Colonic mucosa (tissue), 4 donors: Measurements from ENCODE around the gene RPL19. TPM values are rescaled to one million over a fixed set of nuclear protein-coding genes. Genes with fewer than 3 reads are reported as not detected.

Source experiments
- DNase-seq: peaks from one replicate; pipeline ENCODE4 v3.0.0-alpha.2; 2020
- H3K27ac ChIP-seq: fragments of 200-600 bp; one replicate; pipeline ENCODE4 v1.8.0; 2021
- H3K27me3 ChIP-seq: fragments of 200-600 bp; one replicate; pipeline ENCODE4 v1.8.0; 2021
- H3K36me3 ChIP-seq: fragments of 200-600 bp; one replicate; pipeline ENCODE4 v1.8.0; 2021
- H3K4me1 ChIP-seq: fragments of 200-600 bp; one replicate; pipeline ENCODE4 v1.8.0; 2021; ENCODE audit warnings: mild to moderate bottlenecking
- H3K4me3 ChIP-seq: fragments of 200-600 bp; one replicate; pipeline ENCODE4 v1.8.0; 2021
- H3K9ac ChIP-seq, 2 donors: one replicate each; pipeline ENCODE4 v1.7.0; 2013; ENCODE audit warnings: control low read depth in 2 of 2, low read depth in 2 of 2, low read length in 2 of 2
- H3K9me3 ChIP-seq: fragments of 200-600 bp; one replicate; pipeline ENCODE4 v1.8.0; 2021
- intact Hi-C: fragments of 100-400 bp; cut with DNase I; formaldehyde crosslinking; loops from one replicate; pipeline ENCODE4 v1.14.1; 2022
- total RNA-seq, 2 donors: library from RNA; stranded (reverse); fragmentation: NEBNext Ultra II Directional in 1 of 2; extraction: Animal tissue kit (Norgen Biotek cat#: 25700) in 1 of 2; gene quantifications; one replicate each; pipeline ENCODE4 v1.2.1, GENCODE V29; 2021
- TF ChIP-seq, protein P1 (sequence below): fragments of 200-600 bp; IDR thresholded peaks from one replicate; pipeline ENCODE4 v1.8.0; 2022; ENCODE audit warnings: antibody characterized with exemption, mild to moderate bottlenecking
- donor health status: healthy.
- donor health status: DM: no; HTN: no; CAD: no.
- donor health status: DM: no; HTN: no; CAD: no.

The RPL19 gene
- total RNA-seq, 2 donors from 2014 or later = 1,557 to 1,567 TPM

DNA sequence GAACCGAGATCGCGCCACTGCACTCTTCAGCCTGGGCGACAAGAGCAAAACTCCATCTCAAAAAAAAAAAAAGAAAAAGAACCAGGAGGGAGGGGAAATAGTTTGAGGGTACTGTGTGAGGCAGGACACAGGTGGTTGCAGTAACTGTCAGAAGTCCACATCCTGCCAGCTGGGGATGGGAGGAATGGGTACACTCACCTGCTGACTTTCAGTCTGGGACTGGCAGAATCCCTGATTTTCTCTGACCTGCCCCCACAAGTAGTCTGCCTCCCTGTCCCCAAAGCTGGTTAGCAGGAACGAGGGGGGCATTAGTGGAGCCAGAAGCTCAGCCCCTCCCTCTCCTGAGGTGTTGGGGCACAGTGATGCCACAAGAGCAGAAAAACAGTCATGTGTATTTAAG lies 27.0 kb upstream of the RPL19 start:
- Histone ChIP-seq H3K27me3 (no peaks in the 10 kb centered on the region), H3K4me1 (no peaks in the 10 kb centered on the region), H3K9me3 (no peaks in the 10 kb centered on the region), H3K27ac (no peak overlapping the region), H3K9ac (no peak overlapping the region), H3K36me3 (no peaks in the 10 kb centered on the region), H3K4me3 (no peak overlapping the region)
- DNase-seq = no peak
- TF ChIP-seq, protein P1, sequence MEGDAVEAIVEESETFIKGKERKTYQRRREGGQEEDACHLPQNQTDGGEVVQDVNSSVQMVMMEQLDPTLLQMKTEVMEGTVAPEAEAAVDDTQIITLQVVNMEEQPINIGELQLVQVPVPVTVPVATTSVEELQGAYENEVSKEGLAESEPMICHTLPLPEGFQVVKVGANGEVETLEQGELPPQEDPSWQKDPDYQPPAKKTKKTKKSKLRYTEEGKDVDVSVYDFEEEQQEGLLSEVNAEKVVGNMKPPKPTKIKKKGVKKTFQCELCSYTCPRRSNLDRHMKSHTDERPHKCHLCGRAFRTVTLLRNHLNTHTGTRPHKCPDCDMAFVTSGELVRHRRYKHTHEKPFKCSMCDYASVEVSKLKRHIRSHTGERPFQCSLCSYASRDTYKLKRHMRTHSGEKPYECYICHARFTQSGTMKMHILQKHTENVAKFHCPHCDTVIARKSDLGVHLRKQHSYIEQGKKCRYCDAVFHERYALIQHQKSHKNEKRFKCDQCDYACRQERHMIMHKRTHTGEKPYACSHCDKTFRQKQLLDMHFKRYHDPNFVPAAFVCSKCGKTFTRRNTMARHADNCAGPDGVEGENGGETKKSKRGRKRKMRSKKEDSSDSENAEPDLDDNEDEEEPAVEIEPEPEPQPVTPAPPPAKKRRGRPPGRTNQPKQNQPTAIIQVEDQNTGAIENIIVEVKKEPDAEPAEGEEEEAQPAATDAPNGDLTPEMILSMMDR = no peak
- intact Hi-C loops = no loop called here

DNA sequence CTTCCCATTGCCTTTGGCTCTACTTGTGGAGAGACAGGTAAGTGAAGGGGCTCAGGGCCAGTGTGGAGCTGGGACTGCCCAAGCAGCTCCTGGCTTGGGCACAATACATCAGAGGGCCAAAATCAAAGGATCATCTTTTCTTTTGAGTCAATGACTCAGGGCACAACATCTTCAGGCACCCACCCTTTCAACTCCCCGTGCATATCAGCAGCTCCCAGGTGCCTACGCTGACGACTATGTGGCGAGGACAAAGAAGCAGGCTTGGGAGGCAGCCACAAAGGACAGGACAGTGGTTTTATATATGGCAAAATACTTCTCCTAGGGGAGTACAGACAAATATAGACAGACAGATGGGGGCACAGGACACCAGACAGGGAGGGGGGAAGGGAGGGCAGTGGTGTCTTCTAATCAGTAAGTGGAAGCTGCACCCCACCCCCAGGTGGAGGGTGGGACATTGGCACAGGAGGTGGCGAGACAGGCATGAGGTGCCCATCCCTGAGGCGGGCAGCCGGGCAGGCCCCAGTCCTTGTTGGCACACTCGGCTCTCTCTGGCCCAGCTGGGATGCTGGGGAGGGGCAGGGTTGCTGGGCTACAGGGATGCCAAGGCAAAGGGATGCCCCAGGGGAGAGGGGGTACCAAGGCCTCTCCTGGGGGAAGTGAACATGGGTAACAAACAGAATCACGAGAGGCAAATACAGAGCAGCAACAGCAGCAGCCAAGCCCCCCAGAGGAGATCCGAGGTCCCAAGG lies 26.4 kb upstream of the RPL19 start:
- no peak overlapping the region for H3K9ac ChIP-seq

DNA sequence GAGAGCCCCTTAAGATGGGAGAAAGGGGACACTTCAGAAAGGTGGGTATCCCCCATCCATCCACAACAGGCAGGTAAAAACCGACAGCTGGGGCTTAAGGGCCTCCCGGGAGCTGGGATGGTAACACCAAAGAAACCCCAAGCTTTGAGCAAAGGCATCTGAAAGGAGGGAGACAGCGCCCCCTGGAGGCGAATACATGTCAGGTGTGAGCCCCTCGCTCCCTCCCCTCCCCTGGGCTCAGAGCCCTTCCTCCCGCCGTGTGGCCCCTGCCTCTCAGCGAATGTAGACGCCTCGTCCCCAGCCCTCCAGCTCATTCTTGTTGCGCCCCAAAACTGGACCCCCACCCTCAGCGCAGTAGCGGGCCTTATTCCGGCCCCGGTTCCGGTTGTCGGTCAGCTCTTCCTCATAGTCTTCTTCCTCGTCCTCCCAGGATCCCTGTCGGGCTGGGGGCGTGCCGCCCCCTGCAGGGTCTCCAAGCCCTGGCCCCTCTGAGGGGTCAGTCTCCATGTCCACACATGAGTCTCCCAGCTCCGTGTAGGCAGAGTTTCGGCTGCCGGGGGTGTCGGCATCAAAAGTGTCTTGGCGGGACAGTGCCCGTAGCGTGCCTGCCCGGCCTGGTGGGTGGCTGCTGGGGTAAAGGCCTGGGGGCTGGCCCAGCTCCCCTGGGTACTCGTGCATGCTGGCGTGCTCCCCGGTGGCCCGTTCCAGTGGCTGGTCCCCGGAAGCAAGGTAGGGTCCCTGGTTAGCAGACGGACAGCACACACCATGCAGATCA lies 25.0 kb upstream of the RPL19 start:
- TF ChIP-seq, protein P1 = peak; percentile 84
- Histone ChIP-seq H3K27me3 (no peaks in the 10 kb centered on the region), H3K9me3 (no peaks in the 10 kb centered on the region), H3K36me3 (no peaks in the 10 kb centered on the region), H3K27ac (no peak overlapping the region), H3K4me1 (no peaks in the 10 kb centered on the region), H3K4me3 (no peak overlapping the region), H3K9ac (no peak overlapping the region)
- peak; percentile 72 for DNase-seq
- intact Hi-C loops = no loop called here

More for the DNA sequence above, 26.4 kb upstream of the RPL19 start:
- Histone ChIP-seq H3K36me3 (no peaks in the 10 kb centered on the region), H3K27me3 (no peaks in the 10 kb centered on the region), H3K27ac (no peak overlapping the region), H3K4me1 (no peaks in the 10 kb centered on the region), H3K9me3 (no peaks in the 10 kb centered on the region), H3K4me3 (no peak overlapping the region)
- TF ChIP-seq, protein P1 = no peak
- intact Hi-C loops = no loop called here
- no peak for DNase-seq

DNA sequence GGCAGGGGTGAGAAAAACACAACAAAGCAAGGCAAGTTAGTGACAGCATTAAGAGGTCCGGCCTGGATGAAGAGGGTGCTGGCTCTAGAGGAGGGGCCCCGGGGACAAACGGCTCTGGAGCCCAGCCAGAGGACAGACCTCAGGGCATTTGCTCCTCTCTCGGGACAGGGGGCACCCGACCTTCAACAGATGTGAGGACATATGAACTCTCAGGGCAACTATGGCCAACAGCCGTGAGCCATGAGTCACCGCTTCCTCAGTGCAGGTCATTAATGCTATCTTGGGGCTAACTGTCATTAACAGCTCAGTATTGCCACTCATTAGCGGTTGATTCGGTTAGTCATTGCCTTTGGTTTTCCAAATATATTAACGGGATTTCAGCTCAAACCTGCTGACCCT lies 24.4 kb upstream of the RPL19 start:
- Histone ChIP-seq H3K27me3 (no peaks in the 10 kb centered on the region), H3K9me3 (no peaks in the 10 kb centered on the region), H3K4me1 (no peaks in the 10 kb centered on the region), H3K36me3 (no peaks in the 10 kb centered on the region), H3K27ac (no peak overlapping the region), H3K4me3 (no peak overlapping the region), H3K9ac (no peak overlapping the region)
- TF ChIP-seq, protein P1 = no peak
- DNase-seq = no peak
- intact Hi-C loops = no loop called here

DNA sequence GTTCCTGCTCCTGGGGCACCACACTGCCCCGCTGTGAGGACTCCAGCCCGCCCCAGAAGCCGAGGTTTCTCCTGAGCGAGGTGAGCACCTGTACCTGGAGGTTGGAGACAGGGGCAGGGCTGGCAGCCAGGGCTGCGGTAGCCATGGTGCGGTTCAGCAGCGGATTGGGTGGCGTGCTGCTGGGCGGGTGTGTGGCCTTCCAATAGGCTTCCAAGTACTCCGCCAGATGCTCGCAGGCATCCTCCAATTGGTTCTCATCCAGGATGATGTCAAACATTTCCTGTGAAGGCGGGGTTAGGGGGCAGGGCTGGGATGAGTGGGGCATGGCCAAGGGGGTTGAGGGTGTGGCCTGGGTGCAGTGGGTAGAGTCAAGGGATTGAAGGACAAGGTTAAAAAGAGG lies 22.8 kb upstream of the RPL19 start:
- intact Hi-C loops = no loop called here
- H3K27me3 ChIP-seq = no peaks in the 10 kb centered on the region
- TF ChIP-seq, protein P1 = no peak
- H3K9ac ChIP-seq = no peak overlapping the region
- no peaks in the 10 kb centered on the region for H3K4me1 ChIP-seq
- no peaks in the 10 kb centered on the region for H3K36me3 ChIP-seq
- no peak for DNase-seq
- no peaks in the 10 kb centered on the region for H3K9me3 ChIP-seq
- no peak overlapping the region for H3K4me3 ChIP-seq
- H3K27ac ChIP-seq = no peak overlapping the region
